NCI-H1417 treated with DMSO at 0.1 percent for 48 hours (cell line): ENCODE measurements around the gene OBP2A.
A peak's percentile ranks its signal among the peaks of the same experiment; 100 is the strongest.
"Not testable (repeated sequence)": the region's sequence is repeated elsewhere in the genome, so short reads cannot be mapped to it uniquely, and the experiment has no call there.

Source experiments
- DNase-seq: peaks from one replicate; lab custom pipeline; 2025; lab: John Stamatoyannopoulos, UW

Gene OBP2A, protein sequence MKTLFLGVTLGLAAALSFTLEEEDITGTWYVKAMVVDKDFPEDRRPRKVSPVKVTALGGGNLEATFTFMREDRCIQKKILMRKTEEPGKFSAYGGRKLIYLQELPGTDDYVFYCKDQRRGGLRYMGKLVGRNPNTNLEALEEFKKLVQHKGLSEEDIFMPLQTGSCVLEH

DNA sequence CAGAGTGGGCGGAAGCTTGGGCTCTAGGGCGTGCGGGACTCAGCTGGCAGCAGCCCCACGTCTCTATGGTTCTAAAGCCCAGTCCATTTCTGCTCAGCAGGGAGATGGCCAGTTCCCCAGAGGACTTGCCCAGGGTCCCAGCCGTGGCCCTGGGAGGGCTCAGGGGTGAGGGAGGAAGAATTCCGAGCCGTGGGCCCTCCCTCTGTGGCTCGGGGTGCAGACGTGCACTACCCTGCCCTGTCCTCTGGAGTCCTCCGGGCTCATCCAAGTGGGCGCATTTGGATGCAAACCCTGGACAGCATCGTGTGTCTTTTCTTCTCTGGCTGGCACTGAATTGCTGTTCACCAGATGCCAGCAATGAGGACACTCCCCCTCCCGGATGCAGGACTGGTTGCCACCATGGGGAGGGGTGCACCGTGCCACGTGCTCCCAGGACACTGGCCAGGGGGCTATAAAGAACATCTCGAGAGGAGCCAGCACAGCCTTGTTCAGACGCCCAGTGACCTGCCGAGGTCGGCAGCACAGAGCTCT is at the start of gene OBP2A:
Gene OBP2A (plus strand): TSS at position 481 of the 531 bp plus-strand sequence. CDS start 55 bp downstream, outside the sequence.
- not testable (repeated sequence) for DNase-seq

DNA sequence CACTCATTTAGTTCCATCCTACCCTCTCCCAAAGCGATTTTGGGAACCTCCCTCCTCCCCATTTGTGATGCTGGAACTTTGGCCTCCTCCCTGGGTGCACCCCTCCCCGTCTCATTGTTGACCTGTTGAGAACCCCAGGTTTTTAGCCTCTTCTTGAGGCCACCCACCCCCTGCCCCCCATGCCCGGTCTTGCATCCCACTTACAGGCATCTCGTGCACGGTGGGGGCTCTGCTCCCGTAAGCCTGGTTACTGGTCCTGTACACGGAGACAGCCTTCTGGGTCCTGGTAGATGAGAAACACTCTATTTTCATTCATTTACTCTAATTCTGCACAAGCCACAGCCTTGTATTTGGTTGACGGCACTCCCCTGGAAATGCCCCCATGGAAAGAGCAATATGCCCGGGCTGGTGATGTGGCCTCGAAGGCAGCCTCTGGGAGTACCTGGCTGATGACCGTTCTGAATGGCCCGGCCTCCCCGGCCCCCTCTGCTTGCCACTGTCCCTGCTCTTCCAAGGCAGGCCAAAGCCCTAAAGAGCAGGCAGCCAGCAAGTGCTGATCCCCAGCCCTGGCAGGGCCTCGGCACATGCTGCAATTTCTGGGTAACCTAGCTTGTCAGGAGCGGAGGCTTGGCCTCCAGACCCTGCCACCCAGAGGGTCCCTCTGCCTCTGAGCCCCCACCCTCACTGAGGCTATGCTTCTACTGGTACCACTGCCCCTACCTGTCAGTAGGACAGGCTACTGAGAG is 47.4 kb upstream of the OBP2A start:
- no peak for DNase-seq

DNA sequence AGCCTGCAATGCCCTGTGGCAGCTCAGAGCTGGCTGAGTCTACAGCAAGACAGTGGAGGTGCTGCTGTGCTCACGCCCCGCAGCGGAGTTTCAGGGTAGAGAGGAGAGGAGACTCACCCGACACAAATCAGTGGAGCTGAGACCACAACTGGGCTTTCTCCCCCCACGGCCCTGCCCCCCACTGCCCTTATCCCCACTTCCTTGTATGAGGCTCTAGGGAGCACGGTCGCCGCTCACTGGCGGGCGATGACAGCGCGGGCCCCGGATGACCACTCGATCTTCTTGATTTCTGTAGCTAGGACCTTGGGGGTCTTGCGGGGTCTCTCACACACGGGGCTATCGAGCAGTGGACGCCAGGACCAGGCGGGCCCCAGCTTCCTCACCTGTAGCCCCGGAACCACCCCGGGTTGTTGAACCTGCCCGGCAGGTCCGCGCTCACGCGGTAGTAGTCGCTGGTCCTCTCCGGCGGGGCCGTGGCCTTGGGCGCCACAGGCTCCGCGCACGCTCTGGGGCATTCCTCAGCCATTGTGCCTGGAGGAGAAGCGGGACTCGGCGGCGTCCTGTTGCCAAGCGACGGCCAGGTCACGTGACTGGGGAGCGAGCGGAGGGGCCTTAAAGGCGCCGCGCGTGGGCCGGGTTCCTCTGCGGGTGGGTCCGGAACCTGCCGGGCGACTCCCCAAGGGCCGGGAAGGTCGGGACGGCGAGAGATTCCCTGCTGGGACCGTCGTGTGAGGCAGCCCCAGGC is 46.4 kb upstream of the OBP2A start:
- DNase-seq = peak; percentile 52

DNA sequence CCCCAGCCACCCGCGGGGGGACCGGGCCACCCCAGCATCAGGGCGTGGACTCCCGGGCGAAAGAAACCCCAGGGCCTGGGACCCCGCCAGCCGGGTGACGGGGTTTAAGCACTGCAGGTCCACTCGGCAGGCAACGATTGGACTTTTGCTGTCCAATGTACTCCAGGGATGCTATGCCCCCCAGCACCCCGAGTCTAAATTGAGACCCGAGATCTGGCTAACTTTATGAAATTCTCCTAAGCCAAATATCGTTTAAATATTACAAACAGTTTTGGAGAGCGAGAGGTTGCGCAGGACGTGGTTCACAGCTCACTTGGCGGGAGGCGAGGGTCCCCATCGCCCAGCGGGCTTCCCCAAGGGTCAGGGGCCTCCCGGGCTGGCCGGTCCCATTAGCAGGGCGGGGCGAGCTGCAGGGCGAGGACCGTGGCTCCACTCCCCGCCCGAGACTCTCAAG is 45.8 kb upstream of the OBP2A start:
- DNase-seq = no peak

DNA sequence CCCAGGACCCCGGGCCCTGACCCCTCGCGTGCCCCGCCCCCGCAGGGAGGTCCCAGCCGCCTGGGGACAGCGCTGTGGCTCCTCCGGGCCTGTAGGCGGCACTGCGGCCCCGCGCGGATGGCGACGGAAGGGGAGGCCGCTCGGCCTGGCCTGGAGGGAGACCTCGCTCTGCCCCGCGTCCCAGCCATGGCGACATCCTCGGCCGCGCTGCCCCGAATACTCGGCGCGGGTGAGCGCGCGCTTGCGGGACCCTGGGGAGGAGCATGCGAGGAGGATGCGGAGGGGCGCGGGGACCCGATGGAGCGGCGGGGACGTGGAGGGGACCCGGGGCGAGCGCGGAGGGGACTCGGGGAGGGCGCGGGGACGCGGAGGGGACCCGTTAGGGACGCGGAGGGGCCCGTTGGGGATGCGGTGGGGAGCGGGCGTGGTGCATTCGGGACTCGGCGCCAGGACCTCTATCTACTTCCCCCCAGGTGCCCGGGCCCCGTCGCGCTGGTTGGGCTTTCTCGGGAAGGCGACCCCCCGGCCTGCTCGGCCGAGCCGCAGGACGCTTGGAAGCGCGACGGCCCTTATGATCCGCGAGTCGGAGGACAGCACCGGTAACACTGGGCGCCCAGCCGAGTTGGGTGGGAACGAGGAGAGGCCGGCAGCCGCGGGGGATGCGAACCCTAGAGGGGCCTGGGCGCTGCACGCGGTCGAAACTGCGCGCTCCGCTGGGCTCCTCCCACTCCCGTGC is 45.2 kb upstream of the OBP2A start, which contains the start of gene MRPS2:
Gene MRPS2 (plus strand): TSS at position 158 of the 736 bp plus-strand sequence. CDS start 29 bp downstream, at position 187.
- DNase-seq = no peak

DNA sequence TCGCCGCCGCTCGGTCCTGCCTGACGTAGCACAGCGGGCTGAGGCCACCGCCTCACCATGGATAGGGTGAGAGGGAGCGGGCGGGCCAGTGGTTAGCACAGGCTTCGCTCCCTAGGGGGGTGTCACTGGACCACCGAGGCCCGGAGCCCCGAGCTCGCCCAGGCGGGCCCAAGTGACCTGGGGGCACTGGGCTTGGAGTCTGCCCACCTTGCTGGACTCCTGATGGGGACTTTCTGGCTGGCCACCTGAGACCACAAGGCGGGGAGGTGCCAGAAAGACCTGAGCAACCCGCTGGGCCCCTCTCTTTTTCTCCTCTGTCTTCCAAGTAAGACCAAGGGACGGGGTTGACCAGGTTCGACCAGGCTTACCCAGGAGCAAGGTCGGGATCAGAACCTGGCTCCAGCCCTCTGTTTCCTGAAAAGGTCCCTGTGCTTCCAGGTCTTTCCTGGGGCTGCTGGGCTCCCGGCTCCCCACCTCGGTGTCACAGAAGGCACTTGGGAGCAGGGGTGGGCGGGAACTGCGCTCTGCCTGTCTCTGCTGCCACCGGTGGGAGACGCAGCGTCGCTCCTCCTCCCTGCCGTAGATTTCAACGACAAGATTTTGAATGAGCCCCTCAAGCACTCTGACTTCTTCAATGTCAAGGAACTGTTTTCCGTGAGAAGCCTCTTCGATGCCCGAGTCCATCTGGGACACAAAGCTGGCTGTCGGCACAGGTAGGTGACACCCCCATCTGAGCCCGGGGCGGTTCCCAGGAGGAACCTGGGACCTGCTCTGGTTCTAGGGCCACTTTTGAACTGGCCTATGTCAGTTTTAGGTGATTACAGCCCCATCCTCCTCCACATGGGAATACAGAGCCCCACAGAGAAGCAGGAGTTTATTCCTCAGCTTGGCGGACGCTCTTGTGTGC is 44.4 kb upstream of the OBP2A start:
- DNase-seq = no peak

DNA sequence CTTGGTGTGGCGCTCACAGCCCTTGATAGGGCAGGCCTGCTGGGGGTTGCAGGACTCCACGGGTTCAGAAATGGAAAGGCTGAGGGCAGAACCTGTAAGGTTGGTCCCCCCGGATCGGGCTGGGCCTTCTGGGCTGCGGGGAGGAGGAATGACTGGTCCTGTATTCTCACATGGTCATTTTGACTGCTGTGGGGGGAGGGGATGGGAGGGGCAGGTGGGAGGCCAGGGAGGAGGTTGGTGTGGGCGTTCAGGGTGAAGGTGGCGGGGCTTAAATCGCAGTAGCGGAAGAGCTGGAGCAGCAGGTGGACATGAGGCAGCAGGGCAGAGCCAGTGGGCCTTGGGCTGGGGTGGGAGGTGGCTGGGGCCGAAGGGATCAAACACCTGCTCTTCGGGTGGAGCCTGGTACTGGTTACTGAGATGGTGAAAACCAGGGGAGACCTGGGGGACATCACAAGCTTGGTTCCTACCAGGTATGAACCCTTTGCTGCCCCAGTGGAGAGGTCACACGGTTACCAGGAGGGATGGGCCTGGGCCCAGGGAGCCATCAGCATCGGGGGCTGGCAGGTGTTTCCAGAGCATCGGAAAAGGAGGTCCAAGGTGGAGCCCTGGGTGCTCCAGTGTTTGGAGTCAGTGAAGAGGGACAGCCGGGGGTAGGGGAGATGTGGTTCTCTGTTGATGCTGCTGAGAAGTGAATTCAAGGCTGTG is 43.6 kb upstream of the OBP2A start:
- no peak for DNase-seq

DNA sequence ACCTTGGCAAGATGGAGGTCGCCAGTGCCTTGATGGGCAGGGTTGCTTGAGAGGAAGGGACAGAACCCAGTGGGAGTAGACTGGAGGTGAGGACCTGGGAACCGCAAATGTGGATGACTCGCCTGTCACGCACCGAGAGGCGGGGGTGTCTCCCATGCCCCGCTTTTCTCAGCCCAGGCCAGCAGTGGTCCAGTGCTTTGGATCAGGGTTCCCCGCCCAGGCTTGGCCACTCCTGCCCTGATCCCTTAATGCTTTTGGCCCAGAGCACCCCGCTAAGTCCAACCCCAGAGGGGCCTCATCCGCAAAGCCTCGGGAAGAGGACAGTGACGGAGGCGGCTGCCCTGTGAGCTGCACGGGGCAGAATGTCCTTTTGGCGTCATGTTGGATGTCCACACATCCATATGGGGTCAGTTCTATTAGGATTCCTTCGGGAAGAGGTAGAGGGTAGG is 43.0 kb upstream of the OBP2A start:
- no peak for DNase-seq

DNA sequence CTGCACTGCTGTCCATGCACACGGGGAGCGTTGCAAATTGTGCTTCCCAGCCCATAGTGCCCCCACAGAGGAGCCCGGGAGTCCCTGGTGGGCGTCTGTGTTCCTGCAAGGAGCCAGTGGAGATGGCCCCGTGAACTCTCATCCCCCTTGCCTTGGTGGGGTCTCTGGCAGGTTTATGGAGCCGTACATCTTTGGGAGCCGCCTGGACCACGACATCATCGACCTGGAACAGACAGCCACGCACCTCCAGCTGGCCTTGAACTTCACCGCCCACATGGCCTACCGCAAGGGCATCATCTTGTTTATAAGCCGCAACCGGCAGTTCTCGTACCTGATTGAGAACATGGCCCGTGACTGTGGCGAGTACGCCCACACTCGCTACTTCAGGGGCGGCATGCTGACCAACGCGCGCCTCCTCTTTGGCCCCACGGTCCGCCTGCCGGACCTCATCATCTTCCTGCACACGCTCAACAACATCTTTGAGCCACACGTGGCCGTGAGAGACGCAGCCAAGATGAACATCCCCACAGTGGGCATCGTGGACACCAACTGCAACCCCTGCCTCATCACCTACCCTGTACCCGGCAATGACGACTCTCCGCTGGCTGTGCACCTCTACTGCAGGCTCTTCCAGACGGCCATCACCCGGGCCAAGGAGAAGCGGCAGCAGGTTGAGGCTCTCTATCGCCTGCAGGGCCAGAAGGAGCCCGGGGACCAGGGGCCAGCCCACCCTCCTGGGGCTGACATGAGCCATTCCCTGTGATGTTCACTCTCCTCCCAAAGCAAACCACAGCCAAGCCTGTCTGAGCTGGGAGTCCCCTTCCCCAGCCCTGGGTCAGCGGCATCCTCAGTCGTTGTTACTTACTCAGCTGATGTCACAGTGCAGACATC is 42.3 kb upstream of the OBP2A start:
- DNase-seq = no peak

DNA sequence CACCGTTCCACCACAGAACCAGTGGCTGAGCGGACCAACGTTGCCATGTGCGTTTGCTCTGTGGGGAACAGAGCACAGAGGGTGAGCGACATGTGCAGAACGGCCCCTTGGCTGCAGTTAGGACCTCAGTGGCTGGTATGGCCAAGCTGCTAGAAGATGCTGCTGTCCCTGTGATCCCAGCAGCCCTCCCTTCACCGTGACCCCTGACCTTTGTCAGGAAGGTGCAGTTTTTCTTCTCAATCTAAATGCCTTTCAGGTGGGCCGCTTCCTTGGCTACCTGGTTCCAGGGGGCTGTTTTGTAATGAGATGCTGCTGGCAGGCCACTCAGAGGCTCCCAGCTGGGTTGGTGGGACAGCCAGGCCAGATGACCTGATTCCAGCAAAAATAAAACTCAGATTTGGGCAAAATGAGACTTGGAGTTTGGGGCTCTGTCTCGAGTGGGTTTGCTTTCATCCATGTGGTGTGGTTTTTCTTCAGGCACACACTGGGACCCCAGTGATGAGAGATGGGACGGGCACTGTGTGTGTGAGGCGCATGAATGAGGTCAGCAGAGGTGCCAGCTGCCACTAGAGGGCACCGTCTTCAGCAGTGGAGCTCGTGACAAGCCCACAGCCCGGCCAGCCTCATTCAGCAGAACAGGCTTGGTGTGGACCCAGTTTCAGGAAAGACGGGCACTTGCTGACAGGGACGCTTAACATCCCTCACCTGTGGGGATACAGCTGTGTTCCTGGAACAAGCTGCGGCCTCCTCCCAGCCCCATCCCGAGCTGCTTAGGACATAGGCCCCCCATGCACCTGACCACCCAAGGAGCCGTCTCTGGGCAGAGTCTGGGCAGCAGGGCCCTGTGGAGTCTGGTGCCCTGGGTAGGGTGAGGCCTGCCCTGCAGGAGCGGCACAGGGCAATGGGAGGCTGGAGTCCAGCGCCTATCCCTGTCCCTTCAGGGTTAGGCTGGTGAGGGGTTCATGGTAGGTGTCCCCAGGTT is 41.4 kb upstream of the OBP2A start:
- no peak for DNase-seq

DNA sequence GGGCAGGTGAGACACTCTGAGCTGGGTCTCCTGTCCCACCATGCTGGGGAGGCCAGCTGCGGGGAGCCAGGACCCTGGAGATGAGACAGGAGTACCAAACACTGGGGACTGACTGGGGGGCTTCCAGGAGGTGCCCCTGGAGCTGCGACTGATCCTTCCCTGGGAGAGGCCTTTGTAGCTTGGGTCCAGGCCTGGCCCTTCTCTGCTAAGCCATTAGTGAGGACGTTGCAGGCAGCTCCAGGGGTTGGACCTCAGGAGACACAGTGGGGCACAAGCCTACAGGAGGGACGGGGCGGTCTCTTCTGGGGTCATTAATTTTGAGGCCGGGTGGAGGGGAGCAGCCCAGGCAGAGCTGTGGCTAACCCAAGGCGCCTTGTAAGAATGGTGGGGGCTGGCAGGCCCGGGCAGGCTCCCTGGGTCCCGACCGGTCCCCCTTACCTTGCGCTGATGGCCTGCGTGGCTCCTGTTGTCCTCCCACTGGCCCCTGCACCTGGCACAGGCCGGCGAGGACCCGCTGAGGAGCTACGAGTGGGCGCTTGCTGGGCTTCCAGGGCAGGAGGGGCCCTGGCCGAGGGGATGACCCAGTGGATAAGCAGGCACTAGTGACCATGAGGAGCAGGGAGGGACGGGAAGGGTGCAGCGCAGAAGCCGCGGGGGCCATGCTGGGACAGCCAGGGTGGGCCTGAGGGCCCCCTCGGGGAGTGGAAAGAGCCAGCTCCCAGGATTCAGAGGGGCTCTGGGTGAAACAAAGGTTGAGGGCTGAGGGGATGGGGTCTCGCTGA is 40.3 kb upstream of the OBP2A start:
- DNase-seq = no peak

DNA sequence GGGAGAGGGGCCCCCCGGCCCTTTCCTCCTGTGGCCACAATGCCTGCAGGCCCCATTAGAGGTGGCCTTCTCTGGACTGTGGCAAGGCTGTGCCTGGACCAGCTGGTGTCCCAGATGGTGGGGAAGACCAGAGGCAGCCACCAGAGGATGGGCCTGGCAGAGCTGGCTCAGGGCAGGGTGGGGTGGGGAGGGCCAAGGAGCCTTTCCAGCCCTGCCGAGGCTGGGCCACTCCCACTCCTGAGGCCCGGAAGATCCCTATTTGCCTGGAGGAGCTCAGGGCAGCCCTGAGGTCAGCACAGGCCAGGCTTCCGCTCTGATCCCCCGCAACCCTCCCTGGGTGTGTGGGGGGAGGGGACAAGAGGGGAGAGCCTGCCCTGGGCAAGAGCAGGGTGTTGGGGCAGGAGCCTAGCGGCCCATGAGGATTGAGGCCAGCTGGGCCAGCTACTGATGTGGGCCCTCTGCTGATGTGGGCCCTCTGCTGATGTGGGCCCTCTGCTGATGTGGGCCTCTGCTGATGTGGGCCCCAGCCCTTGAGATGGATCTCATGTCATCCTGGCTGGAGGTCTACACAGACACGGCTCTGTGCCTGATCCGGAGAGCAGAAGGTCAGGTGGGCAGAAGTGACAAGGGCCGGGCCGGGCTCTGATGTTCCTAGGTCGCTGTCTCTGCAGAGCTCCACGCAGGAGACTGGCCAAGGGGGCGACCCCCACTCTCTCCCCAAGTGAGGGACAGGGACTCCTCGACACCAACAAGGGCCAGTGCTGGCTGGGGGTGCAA is 39.4 kb upstream of the OBP2A start:
- no peak for DNase-seq

DNA sequence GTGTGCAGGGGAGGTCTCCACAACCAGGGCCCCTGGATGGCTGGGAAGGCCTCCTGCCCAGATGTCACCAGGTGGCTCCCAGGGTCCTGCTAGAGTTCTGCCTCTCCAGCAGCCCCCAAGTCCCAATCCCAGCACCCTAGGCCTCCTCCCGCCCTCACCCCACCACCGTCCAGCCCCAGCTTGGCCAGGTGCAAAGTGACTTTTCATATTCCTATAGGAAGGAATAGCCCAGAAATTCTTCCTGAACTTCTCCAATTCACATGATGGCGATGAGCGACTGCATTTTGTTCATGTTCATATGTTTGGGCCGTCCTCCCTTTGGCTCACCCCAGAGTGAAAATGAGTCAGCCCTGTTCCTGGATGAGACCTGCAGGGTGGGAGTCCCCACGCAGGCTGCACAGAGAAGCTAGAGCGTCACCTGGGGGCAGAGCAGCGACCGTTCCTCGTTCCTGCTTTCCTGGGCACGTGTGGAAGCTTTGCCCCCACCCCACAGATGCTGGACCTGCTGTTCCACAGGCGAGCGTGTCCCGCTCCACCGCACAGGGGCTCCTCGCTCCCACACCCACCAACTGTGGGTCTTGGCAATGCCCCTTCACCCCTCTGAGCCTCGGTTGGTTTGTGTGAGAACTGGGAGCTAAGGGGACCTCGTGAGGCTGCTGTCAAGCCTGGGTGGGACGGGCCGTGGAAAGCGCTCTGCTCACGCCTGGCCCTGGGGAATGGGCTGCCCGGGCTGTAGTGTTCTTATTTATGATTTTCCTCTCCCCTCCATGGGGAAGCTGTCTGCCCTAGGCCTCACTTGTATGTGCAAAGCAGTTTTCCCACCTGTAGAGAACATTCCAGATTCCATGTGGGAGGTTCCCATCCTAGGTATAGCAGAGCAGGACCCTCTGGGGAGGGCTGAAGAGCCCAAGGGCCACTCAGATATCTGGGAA is 38.6 kb upstream of the OBP2A start:
- no peak for DNase-seq

DNA sequence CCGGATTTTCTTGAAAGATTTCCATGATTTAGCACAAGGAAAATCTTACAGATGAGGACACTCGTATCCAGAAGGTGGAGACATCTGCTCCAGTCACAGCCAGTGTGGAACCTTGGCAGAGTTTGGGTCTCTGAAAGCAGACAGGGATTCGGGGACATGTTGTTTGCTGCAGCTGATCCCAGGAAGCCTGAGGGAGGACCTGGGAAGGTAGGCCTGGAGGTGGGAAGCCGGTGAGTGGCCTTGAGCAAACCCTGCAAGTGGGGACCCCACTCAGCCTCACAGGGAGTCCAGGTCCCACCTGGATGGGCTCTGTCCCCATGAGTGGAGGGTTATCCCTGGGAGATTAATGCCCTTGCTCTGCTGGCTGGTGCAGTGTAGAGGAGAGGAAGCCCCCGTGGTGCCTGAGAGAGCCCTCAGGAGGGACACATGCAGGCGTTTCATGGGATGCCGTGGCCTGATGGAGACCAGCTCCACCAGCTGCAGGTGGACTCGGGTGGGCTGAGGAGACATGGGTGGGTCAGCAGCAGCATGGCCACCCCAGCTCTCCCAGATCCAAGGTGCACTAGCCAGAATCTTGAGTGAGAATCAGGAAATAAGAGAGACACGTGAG is 37.6 kb upstream of the OBP2A start:
- DNase-seq = no peak

DNA sequence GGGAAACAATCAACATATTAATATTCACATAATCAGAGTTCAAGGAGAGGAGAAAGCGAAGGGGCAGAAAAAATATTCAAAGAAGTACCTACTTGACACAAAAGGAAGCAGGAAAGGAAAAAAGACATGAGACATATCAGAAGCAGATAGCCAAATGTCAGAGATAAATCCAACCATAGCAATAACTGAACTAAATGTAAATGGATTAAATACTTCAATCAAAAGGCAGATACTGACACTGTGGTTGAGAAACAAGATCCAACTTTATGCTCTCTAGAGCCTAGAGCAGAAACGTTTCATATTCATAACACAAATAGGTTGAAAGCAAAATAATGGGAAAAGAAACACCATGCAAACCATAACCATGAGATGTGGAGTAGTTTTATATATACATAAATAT is 36.5 kb upstream of the OBP2A start:
- DNase-seq = no peak
